ENCODE results near the gene RTN1.

The RTN1 gene

DNA sequence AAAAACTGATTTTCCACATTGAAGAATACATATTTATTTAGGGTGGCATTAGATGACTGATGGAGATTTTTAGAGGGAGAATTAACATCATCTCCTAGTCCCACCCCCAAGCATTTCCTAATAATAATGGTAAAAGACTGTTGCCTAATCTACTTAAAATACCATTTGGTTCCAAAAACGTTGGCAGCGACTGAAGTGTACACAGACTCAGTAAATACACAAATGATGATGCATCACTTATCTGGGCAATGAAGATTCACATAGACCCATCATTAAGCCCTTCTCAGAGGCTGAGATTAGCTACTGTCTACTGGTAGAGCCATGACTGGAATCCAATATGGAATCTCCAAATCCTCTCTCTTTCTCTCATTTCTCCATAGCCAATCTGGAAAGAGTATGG lies 18.2 kb downstream of the RTN1 start:
- DNase-seq (ENCODE audit: low spot score): no peak

DNA sequence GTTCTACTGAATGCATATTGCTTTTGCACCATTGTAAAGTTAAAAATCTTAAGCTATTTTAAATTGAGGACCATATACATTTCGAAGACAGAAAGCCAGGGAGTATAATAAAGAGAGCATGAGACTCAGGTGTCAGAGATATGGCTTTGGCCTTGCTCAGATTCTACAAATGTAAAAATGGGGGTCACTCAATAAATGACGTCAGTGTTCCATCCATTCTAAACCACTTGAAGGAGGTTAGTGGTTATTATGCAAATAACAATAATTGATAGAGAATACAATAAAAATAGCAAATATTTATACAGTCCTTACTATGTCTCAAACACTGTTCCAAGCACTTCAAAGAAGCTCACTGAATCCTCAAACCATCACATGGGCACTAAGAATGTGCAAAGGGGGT lies 20.1 kb downstream of the RTN1 start:
- DNase-seq (ENCODE audit: low spot score): no peak

GRCh38 chr14:59849411-59850130 lies 21.0 kb downstream of the RTN1 start:
- no peak for DNase-seq (ENCODE audit: low spot score)

GRCh38 chr14:59848671-59849070 lies 21.9 kb downstream of the RTN1 start:
- DNase-seq (ENCODE audit: low spot score): no peak

DNA sequence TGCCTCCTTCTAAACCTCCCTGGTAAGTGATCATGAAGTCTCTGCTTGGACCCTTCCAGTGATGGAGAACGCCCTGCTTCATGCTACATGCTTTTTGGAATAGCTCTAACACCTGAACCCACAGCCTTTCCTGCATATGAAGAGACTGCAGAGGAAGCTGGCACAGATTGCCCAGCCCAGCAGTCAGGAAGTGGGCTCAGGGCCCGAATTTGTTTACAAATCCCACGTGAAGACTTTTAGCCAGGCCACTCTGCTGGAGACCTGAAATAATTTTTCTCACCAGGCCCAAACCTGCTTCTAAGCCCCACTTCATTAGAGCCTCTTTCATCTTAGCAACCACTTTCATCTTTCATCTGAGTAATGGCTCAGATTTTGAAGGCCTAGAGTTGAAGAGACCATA lies 22.9 kb downstream of the RTN1 start:
- DNase-seq (ENCODE audit: low spot score): no peak

GRCh38 chr14:59846595-59846994 lies 24.0 kb downstream of the RTN1 start:
- no peak for DNase-seq (ENCODE audit: low spot score)

DNA sequence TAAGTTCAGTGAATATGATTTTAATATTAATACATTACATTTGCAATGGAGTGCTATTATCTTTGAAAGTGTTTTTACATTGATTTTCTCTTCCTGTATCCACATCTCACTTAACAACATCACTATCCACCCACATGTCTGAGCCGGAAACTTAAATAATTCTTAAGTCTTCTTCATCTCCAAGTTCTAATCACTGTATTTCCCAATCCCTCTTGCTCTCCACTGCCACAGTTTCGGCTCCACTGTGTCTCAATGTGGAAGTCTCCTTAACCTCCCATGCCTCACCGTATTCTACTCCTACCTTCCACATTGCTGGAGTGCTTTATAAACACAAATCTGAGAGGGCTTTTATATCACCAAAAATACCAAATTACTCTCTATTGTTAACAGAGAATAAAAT lies 25.3 kb downstream of the RTN1 start:
- no peak for DNase-seq (ENCODE audit: low spot score)

DNA sequence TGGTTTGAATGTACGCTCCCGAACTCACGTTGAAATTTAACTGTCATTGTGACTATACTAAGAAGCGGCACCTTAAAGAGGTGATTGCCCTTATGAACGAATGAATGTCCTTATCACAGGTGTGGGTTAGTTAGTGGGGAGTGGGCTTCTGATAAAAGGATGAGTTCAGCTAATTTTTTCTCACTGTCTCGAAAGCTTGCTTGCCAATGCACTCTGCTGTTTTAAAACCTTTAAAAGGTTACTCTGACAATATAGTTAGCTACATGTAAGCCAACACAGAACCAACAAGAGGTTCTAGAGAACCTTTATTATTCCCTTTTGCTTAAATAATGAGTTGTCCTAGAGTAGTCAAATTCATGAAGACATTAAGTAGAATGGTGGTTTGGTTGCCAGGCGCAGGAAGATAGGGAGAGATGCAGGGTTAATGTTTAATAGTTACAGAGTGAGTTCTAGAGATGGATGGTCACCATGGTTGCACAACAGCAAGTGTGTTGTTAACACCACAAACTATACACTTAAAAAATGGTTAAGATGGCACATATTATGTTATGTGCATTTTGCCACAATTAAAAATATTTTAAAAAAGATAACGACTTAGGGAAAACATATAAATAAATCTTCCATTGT lies 26.3 kb downstream of the RTN1 start:
- DNase-seq (ENCODE audit: low spot score): no peak

DNA sequence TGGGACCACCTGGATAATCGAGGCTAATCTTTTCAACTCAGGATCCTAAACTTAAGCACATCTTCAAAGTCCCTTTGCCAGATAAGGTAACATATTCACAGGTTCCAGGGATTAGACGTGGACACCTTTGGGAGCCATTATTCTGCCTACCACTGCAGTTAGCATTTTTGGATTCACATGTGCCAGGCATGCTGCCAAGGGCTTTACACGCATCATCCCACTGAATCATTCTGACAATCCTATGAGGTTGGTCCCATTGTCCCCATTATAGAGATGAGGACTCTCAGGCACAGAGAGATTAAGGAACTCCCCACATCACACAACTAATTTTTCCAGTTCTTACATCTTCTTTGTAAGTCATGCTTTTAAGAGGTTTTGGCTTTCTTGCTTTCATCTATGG lies 34.5 kb downstream of the RTN1 start:
- DNase-seq (ENCODE audit: low spot score): no peak

DNA sequence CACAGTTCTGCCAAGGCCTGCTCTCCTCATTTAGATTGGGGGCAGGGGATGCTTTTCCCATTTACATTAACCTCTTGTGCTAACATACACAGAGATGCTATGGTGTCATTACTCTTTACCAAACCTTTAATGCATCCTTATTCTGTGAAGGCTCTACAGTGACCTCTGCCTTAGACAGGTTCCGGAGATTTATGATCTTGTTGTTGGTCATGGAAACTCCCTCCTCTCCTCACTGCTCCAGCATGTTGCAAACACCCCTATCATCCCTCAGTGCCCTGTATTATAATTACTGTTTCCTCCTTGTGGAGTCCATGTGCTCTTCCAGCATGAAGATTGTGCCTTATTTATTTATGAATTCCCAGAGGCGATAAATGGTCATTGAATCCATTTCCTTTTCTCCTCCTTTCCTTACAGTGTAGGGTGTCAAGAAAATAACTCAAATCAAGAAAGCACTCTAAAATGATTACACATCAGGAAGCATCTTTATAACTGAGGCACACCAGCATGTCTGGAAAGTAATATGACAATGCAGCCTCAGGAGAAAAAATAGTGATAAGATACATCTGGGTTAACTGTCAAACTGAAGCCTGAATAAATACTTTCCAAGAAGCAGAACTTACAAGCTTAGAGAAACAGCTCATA lies 37.8 kb downstream of the RTN1 start:
- DNase-seq (ENCODE audit: low spot score): no peak

DNA sequence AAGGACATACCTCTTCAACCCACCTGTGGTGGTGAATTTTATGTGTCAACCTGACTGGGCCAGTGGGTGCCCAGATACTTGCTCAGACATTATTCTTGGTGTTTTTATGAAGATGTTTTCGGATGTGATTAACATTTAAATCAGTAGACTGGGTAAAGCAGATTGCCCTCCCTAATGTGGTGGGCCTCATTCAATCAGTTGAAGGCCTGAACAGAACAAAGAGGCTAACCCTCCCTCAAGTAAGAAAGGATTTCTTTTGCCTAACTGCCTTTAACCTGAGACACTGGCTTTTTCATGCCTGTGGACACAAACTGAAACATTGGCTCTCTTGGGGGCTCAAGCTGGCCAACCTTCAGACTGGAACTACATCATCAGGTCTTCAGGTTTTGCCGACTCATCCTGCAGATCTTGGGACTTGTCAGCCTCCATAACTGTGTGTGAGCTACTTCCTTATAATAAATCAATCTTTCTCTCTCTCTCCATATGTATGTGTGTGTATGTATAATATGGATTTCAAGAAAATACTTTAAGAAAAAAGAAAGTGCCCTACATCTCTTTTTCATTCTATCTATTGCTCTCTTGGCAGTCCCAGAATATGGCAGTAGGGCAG lies 39.4 kb downstream of the RTN1 start:
- no peak for DNase-seq (ENCODE audit: low spot score)

DNA sequence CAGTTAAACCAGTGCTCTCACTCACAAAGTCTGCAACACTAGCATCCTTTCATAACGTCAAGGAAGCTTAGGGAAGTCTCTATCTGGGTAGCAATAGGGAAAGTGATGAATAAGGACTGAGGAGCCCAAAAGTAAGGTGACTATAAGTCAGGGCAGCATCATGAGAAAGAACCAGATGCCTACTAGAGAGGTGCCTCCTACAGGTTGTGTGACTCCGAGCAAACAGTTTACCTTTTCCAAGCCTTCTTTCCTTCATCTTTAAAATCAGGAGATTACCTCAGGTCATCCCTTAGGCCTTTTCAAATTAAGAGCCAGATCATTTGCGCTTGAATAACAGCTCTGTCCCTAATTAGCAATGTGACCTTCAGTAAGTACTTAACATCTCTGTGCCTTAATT lies 40.2 kb downstream of the RTN1 start:
- no peak for DNase-seq (ENCODE audit: low spot score)

DNA sequence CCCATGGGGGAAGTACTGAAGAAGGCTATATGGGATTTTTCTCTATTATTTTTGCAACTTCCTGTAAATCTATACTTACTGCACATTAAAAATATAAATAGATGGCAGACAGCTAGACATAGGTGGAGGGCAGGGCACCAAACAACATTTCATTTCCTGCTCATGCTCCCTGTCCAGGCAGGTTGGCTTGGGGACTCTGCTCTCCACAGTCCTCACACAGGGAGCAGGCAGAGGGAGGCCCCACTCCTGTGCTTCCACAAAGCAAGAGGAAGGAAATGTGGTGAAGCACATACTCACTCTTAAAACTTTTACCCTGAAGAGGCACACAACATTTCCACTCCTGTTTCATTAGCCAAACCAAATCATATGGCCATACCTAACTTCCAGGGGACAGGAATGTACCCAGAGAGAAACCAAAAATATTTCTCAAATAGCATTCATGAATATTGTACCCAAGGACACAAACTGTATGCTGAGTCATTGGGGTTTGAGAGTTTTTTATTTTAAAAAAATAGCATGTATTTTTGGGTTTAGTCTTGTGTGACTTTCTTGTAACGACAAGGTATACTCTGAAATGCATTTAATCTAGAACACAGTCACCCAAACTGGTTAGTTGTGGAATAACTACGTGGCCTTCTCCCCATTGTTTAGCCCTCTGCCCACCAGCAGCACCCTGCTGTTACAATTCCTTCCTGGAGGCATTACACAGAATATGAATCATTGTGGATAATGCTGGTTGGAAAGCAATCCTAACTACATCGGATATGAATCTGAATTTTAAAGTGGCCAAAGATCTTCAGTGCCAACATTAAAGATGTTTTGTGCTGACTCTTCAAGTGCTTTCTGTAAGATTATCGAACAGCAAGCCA lies 40.9 kb downstream of the RTN1 start:
- no peak for DNase-seq (ENCODE audit: low spot score)

- DNase-seq (ENCODE audit: low spot score): no peak
These were observed 42.3 kb downstream of the RTN1 start for GRCh38 chr14:59828276-59828675.

DNA sequence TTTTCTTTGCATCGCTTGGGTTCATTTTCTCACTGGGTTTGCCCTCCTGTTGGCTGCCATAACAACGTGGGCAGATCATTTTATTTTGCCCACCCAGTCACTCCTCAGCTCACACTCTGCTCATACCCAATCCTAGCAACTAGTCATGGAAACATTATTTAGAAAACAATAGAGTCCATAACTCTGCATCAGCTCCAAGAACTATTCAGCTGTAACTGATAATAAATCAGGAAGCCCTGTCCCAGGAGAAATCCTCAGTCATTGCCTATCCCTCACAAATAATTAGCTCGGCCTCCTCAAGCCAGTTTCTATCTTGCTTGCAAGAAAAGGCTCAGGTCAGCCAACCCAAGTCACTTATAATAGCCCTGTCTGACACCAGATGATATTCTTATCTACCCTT lies 43.2 kb downstream of the RTN1 start:
- DNase-seq (ENCODE audit: low spot score): no peak

- no peak for DNase-seq (ENCODE audit: low spot score)
These were observed 44.4 kb downstream of the RTN1 start for GRCh38 chr14:59826150-59826549.

DNA sequence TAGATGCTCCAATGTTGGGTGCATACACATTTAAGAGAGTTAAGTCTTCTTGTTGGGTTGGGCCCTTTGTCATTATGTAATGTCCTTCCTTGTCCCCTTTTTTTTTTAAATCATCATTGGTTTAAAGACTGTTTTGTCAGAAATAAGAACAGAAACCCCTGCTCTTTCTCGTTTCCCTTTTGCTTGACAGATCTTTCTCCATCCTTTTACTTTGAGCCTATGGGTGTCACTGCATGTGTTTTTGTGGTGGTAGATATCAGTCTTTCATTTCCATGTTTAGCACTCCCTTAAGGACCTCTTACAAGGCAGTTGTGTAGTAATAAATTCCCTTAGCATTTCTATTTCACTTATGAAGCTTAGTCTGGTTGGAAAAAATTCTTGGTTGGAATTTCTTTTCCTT lies 47.4 kb downstream of the RTN1 start:
- no peak for DNase-seq (ENCODE audit: low spot score)

GRCh38 chr14:59819446-59820088 lies 51.0 kb downstream of the RTN1 start:
- no peak for DNase-seq (ENCODE audit: low spot score)

GRCh38 chr14:59816941-59817340 lies 53.6 kb downstream of the RTN1 start:
- no peak for DNase-seq (ENCODE audit: low spot score)

DNA sequence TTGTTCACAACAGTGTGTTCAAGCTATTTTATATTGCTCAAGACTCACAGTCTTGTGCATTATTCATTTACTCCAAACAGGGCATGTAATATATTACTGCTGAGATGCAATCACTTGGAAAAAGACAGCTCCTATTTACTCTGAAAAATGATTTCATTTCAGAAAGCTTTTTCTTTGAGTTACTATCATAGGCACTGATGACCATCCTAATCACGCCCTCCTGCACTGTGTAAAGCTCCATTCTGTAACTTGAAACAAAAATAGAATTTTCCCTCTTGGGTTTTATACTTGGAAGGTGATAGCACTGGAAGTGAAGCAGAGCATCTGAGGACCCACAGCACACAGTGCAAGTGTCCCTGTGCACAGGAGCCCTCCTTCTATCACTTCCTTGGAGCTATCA lies 55.6 kb downstream of the RTN1 start:
- DNase-seq (ENCODE audit: low spot score): no peak

- no peak for DNase-seq (ENCODE audit: low spot score)
These were observed 58.8 kb downstream of the RTN1 start for GRCh38 chr14:59811815-59812214.

All from SK-N-DZ (cell line).